H1 (cell line): Measurements from ENCODE around the gene ARSI. TPM values are rescaled to one million over a fixed set of nuclear protein-coding genes. Genes with fewer than 3 reads are reported as not detected.
A peak's percentile ranks its signal among the peaks of the same experiment; 100 is the strongest.

Experiments used
- CTCF ChIA-PET: fragments of 300-600 bp; sonication (Branson Sonifier 250); formaldehyde crosslinking; loops from one replicate; lab custom pipeline; 2021; ENCODE audit not compliant: partially characterized antibody; lab: Charles Lee
- POLR2A ChIA-PET: fragments of 300-600 bp; sonication (Branson Sonifier 250); formaldehyde crosslinking; loops from one replicate; lab custom pipeline; 2021; ENCODE audit warnings: inconsistent platforms; ENCODE audit not compliant: partially characterized antibody; lab: Charles Lee
- DNase-seq, 2 experiments: peaks; one replicate each; pipeline versions ENCODE4 v3.0.0 to v3.0.0-alpha.2; 2010 to 2022; ENCODE audit warnings: low spot score in 2 of 2, low read depth in 1 of 2, mixed read lengths in 1 of 2
- FAIRE-seq: peaks from 2 replicates; lab custom pipeline; 2011; peaks lifted over from hg19 to GRCh38; lab: Jason Lieb, UNC
- H2AFZ ChIP-seq: 2 replicates; pipeline ENCODE4 v1.8.1; 2012; ENCODE audit warnings: low read length, inconsistent platforms
- H2AK5ac ChIP-seq: 2 replicates; pipeline ENCODE4 v1.6.1; 2013; ENCODE audit warnings: low read depth, low read length
- H2BK120ac ChIP-seq: replicated peaks from 2 replicates; pipeline ENCODE3; 2013; ENCODE audit warnings: low read depth, low read length, inconsistent platforms
- H2BK12ac ChIP-seq: 2 replicates; pipeline ENCODE4 v1.6.1; 2013; ENCODE audit warnings: low read depth, low read length
- H2BK15ac ChIP-seq: 2 replicates; pipeline ENCODE4 v1.6.1; 2013; ENCODE audit warnings: low read length
- H2BK20ac ChIP-seq: 2 replicates; pipeline ENCODE4 v1.6.1; 2013; ENCODE audit warnings: low read length
- H2BK5ac ChIP-seq: 2 replicates; pipeline ENCODE4 v1.6.1; 2013; ENCODE audit warnings: low read depth, low read length
- H3K14ac ChIP-seq: 2 replicates; pipeline ENCODE4 v1.6.1; 2013; ENCODE audit warnings: inconsistent platforms; ENCODE audit not compliant: insufficient read length
- H3K18ac ChIP-seq: 2 replicates; pipeline ENCODE4 v1.6.1; 2013; ENCODE audit warnings: low read length; ENCODE audit errors: extremely low read depth
- H3K23ac ChIP-seq: 2 replicates; pipeline ENCODE4 v1.6.1; 2013; ENCODE audit warnings: inconsistent platforms; ENCODE audit not compliant: insufficient read length
- H3K23me2 ChIP-seq: 2 replicates; pipeline ENCODE4 v1.6.1; 2013; ENCODE audit warnings: low read depth, low read length
- H3K27ac ChIP-seq: 2 replicates; pipeline ENCODE4 v1.6.1; 2011; ENCODE audit warnings: low read depth, low read length, inconsistent platforms
- H3K27me3 ChIP-seq, 4 experiments: replicated peaks in 1 of 4; 1 replicate in 1 of 4; 2 replicates in 3 of 4; pipeline versions ENCODE4 v1.6.1 to v1.8.1; 2011 to 2013; ENCODE audit warnings: low read length in 3 of 4, mild to moderate bottlenecking in 3 of 4, inconsistent platforms in 2 of 4, mixed read lengths in 2 of 4, moderate library complexity in 1 of 4; ENCODE audit not compliant: control insufficient read depth in 3 of 4, insufficient read depth in 3 of 4; ENCODE audit errors: extremely low read depth in 1 of 4
- H3K36me3 ChIP-seq, 4 experiments: 2 replicates each; pipeline versions ENCODE4 v1.6.1 to v1.8.1; 2011 to 2013; ENCODE audit warnings: mild to moderate bottlenecking in 4 of 4, low read length in 3 of 4, moderate library complexity in 2 of 4, control low read depth in 1 of 4, inconsistent platforms in 1 of 4; ENCODE audit not compliant: insufficient read depth in 4 of 4, control insufficient read depth in 2 of 4
- H3K4ac ChIP-seq: replicated peaks from 2 replicates; pipeline ENCODE3; 2013; ENCODE audit warnings: low read length, low read depth, mixed read lengths, inconsistent platforms; ENCODE audit not compliant: insufficient read length
- H3K4me1 ChIP-seq, 4 experiments: replicated peaks in 1 of 4; 1 replicate in 1 of 4; 2 replicates in 3 of 4; pipeline versions ENCODE4 v1.6.1 to v1.8.1; 2011 to 2013; ENCODE audit warnings: low read length in 3 of 4, inconsistent platforms in 2 of 4, mixed read lengths in 1 of 4; ENCODE audit not compliant: insufficient read depth in 4 of 4, control insufficient read depth in 3 of 4
- H3K4me2 ChIP-seq, 2 experiments: 2 replicates each; pipeline versions ENCODE4 v1.6.1 to v1.8.1; 2011 to 2013; ENCODE audit warnings: low read depth in 2 of 2, low read length in 2 of 2, control low read depth in 1 of 2, inconsistent platforms in 1 of 2, mild to moderate bottlenecking in 1 of 2; ENCODE audit not compliant: insufficient read depth in 1 of 2
- H3K4me3 ChIP-seq, 4 experiments: fragments of 200-600, 300-600 bp in 1 of 4; sonication (generic), shearing (Covaris generic), sonication (Bioruptor Twin) in 1 of 4; 2 replicates each; pipeline versions ENCODE4 v1.5.1 to v1.8.1; 2011 to 2016; ENCODE audit warnings: low read length in 4 of 4, low read depth in 3 of 4, control low read depth in 2 of 4, inconsistent platforms in 2 of 4, mild to moderate bottlenecking in 2 of 4, mixed read lengths in 1 of 4, moderate library complexity in 1 of 4; ENCODE audit not compliant: insufficient read depth in 2 of 4; ENCODE audit errors: extremely low read depth in 1 of 4
- H3K56ac ChIP-seq: replicated peaks from 2 replicates; pipeline ENCODE3; 2013; ENCODE audit warnings: low read depth, mild to moderate bottlenecking, mixed read lengths, low read length, inconsistent platforms; ENCODE audit not compliant: insufficient read length
- H3K79me1 ChIP-seq: 2 replicates; pipeline ENCODE4 v1.6.1; 2013; ENCODE audit warnings: low read depth, low read length, control low read depth
- H3K79me2 ChIP-seq, 2 experiments: 2 replicates each; pipeline versions ENCODE4 v1.6.1 to v1.8.1; 2012 to 2013; ENCODE audit warnings: low read length in 2 of 2, mild to moderate bottlenecking in 2 of 2, inconsistent platforms in 1 of 2; ENCODE audit not compliant: insufficient read depth in 2 of 2, control insufficient read depth in 1 of 2
- H3K9ac ChIP-seq, 4 experiments: replicated peaks in 1 of 4; 1 replicate in 1 of 4; 2 replicates in 3 of 4; pipeline versions ENCODE4 v1.6.1 to v1.8.1; 2011 to 2013; ENCODE audit warnings: low read depth in 3 of 4, low read length in 3 of 4, control low read depth in 2 of 4, mild to moderate bottlenecking in 2 of 4, moderate library complexity in 2 of 4, inconsistent platforms in 1 of 4; ENCODE audit errors: extremely low read depth in 1 of 4
- H3K9me3 ChIP-seq, 2 experiments: 2 replicates each; pipeline versions ENCODE4 v1.6.1 to v1.8.1; 2012 to 2013; ENCODE audit warnings: mild to moderate bottlenecking in 2 of 2, moderate library complexity in 2 of 2, control low read depth in 1 of 2, inconsistent platforms in 1 of 2, low read depth in 1 of 2, low read length in 1 of 2, mixed read lengths in 1 of 2; ENCODE audit not compliant: insufficient read depth in 2 of 2
- H4K20me1 ChIP-seq, 2 experiments: replicated peaks in 1 of 2; 2 replicates each; pipeline versions ENCODE3 to v1.8.1; 2011 to 2013; ENCODE audit warnings: inconsistent platforms in 2 of 2, low read length in 2 of 2, mild to moderate bottlenecking in 1 of 2; ENCODE audit not compliant: insufficient read depth in 2 of 2, control insufficient read depth in 1 of 2
- H4K5ac ChIP-seq: 2 replicates; pipeline ENCODE4 v1.6.1; 2013; ENCODE audit warnings: low read length, low read depth, mixed read lengths, inconsistent platforms; ENCODE audit not compliant: insufficient read length
- H4K8ac ChIP-seq: 2 replicates; pipeline ENCODE4 v1.8.0; 2013; ENCODE audit warnings: mild to moderate bottlenecking, moderate library complexity, low read length, inconsistent platforms; ENCODE audit not compliant: insufficient read depth; ENCODE audit errors: extremely low read depth
- H4K91ac ChIP-seq: replicated peaks from 2 replicates; pipeline ENCODE3; 2013; ENCODE audit warnings: low read length, mixed read lengths, inconsistent platforms; ENCODE audit not compliant: insufficient read length
- BACH1 ChIP-seq: IDR thresholded peaks from 2 replicates; pipeline ENCODE4 v1.6.1; 2012; ENCODE audit warnings: low read length, improper control_type of control experiment
- BRCA1 ChIP-seq: IDR thresholded peaks from 2 replicates; pipeline ENCODE4 v1.6.1; 2012; ENCODE audit warnings: low read depth, low read length, improper control_type of control experiment
- JUND ChIP-seq: IDR thresholded peaks from 2 replicates; pipeline ENCODE4 v1.6.1; 2011; ENCODE audit warnings: mild to moderate bottlenecking, improper control_type of control experiment, low read length
- YY1 ChIP-seq: IDR thresholded peaks from 2 replicates; pipeline ENCODE4 v1.6.1; 2011; ENCODE audit warnings: low read depth, mild to moderate bottlenecking, low read length
- WGBS, 2 experiments: shearing (Covaris generic) in 1 of 2; methylation state at CpG; one replicate each; pipeline versions ENCODE4 v1.1.6 to v1.1.7; 2013 to 2015; ENCODE audit warnings: low lambda C conversion rate in 2 of 2, mixed read lengths in 2 of 2, inconsistent platforms in 1 of 2, low coverage in 1 of 2, missing lambda C conversion rate in 1 of 2; ENCODE audit not compliant: insufficient replicate concordance in 2 of 2, insufficient coverage in 1 of 2, insufficient read length in 1 of 2; ENCODE audit errors: extremely low coverage in 1 of 2, missing lambda C conversion rate in 1 of 2; 5-methylcytosine and 5-hydroxymethylcytosine counted together
- polyA plus RNA-seq, 7 experiments: library from polyadenylated mRNA; depleted of rRNA in 3 of 7; stranded (reverse) in 5 of 7; unstranded in 2 of 7; fragments of >200 nt in 5 of 7; fragments of 200-250 nt in 2 of 7; gene quantifications; 1 replicate in 5 of 7; 2 replicates in 1 of 7; 4 replicates in 1 of 7; pipeline versions ENCODE4 v1.2.1 to v1.2.3, GENCODE V29; 2011 to 2013; ENCODE audit warnings: missing spikeins in 2 of 7, mixed read lengths in 2 of 7
- total RNA-seq: library from RNA; stranded (reverse); fragmentation: NEBNext Ultra II Directional; extraction: Animal tissue kit (Norgen Biotek cat#: 25700); gene quantifications from 2 replicates; pipeline ENCODE4 v1.2.1, GENCODE V29; 2021

ARSI gene
- total and polyA plus RNA-seq, 2 of the 8 experiments (the other 6 are each of a cell fraction or from before 2014, with no cell fraction given), result 4.5 to 6.7 TPM

GRCh38 chr5:150317048-150318003 is 14.6 kb upstream of the ARSI start:
- Histone ChIP-seq H3K79me1 (no peaks in the 10 kb centered on the region), H2AFZ (no peak overlapping the region), H3K36me3 (no peaks in the 10 kb centered on the region), H3K79me2 (no peaks in the 10 kb centered on the region), H2BK15ac (no peak overlapping the region), H4K5ac (no peak overlapping the region), H3K14ac (no peak overlapping the region), H2BK20ac (no peak overlapping the region), H3K23ac (no peak overlapping the region), H3K56ac (no peak overlapping the region), H3K4ac (no peak overlapping the region), H4K8ac (no peak overlapping the region), H3K4me2 (no peak overlapping the region), H2BK12ac (no peak overlapping the region; the same call in 1 of the 2 replicates), H3K4me3 (no peak overlapping the region), H3K18ac (no peak overlapping the region), H2BK5ac (peak overlapping the region; percentile 12; the same call in 1 of the 2 replicates), H2BK120ac (no peak overlapping the region), H4K91ac (no peak overlapping the region), H3K9ac (no peak overlapping the region), H3K27ac (no peak overlapping the region), H3K9me3 (no peaks in the 10 kb centered on the region), H3K23me2 (no peaks in the 10 kb centered on the region), H4K20me1 (no peaks in the 10 kb centered on the region), H3K4me1 (peaks cover 0 to 6% (median 1%) of the 10 kb centered on the region in 4 experiments; a peak in 4 of 7 replicates), H2AK5ac (no peak overlapping the region), H3K27me3 (no peaks in the 10 kb centered on the region)
- FAIRE-seq (no peak), DNase-seq (no peak)
- peak; percentile 28; the same call in 1 of the 2 replicates for TF ChIP-seq BACH1
- TF ChIP-seq JUND, result 0 out of 2 replicates have a peak, but pooled peaks have one; percentile 6
- TF ChIP-seq BRCA1, result no peak
- no peak for TF ChIP-seq YY1
- POLR2A ChIA-PET, result no interaction called here
- WGBS, 2 experiments, result 87% methylated on average over 11 of the region's 11 CpGs; no CpG with 5 or more reads in 1 of the 2 experiments
- CTCF ChIA-PET, result interaction anchor here (0.7 to 3.5 kb wide), 4 partner anchors 8 to 29 kb away, joined by 3 to 15 read pairs (median 4); partner anchors contain the start of gene ARSI
